A204.1 (cell line): ENCODE measurements around the gene UBE2I.
"Not testable (repeated sequence)": the region's sequence is repeated elsewhere in the genome, so short reads cannot be mapped to it uniquely, and the experiment has no call there.

Experiments
- FAIRE-seq: peaks from 2 replicates; lab custom pipeline; 2012; peaks lifted over from hg19 to GRCh38; lab: Jason Lieb, UNC

The UBE2I gene

GRCh38 chr16:1314399-1315068 lies 5.1 kb downstream of the UBE2I start:
- FAIRE-seq, result no peak

DNA sequence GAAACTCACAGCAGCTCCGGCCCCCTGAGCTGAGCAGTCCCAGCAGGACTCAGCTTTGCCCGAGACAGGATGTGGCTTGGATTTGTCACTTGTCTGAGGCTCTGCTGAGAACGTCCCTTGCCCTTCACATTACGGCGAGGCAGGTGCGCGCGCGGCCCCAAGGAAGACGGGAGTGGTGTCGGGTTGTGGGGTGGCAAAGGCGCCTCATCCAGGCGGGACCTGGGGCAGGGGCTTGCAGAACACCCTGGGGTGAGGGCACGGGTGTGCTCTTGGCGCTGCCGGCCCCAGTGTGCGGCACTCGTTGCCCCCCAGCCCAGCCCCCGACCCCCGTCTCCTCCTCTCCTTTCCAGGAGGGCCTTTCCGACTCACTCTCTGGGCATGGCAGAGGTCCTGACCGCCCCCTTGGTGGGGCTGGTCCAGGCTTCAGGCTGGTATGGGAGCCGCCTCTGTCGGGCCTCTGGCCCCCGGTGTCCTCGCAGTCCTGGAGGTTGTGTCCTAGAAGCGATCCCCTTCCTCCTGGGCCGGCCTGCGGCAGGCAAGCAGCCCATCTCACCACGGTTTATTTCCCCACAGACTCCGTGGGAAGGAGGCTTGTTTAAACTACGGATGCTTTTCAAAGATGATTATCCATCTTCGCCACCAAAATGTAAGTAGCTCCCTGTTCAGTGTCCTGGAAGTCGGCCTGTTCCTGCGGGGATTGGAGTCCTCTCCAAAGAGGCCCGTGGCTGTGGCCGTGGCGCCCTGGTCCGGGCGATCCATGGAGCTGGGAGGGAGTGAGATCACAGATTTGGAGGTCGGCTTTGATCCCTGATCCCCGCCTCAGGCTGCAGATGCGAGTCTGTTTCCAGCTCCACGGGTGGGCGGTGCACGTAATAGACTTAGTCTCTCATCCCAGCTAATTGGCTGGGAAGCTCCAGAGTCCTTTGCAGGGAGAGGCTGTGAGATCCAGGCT lies 5.9 kb downstream of the UBE2I start:
- FAIRE-seq, result no peak

GRCh38 chr16:1316033-1316405 lies 6.6 kb downstream of the UBE2I start:
- FAIRE-seq, result no peak

- FAIRE-seq, result no peak
Observed at GRCh38 chr16:1317479-1318267, 8.2 kb downstream of the UBE2I start.

- no peak for FAIRE-seq
Observed at GRCh38 chr16:1318268-1318545, 8.8 kb downstream of the UBE2I start.

GRCh38 chr16:1319041-1319440 lies 9.6 kb downstream of the UBE2I start:
- FAIRE-seq, result no peak

- FAIRE-seq, result no peak
Observed at GRCh38 chr16:1320097-1320496, 10.7 kb downstream of the UBE2I start.

DNA sequence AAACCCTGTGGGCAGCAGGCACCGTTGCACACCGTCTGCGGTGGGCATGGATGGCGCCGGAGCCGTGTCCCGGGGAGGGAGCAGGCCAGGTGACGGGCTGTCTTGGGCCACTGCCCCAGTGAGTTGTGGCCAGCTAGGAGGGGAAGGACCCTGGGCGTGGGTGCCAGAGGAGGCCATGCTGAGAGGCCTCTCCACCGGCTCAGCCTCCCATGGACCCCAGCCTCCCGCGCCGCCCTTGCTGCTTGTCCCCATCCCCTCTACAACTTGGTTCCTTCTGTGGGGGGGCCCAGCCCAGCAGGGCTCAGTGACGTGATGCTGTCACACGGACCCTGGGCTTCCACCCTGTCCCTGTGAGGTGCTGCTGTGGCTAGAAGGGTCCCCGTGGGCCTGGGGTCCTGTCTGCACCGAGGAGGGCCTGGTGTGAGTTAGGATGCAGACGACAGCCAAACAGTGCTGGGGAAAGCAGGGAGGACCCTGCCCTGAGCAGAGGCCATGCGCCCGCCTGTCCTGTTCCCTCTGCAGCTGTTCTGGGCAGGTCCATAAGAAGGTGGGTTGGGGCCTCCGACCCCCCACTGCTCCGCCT lies 11.3 kb downstream of the UBE2I start:
- FAIRE-seq, result no peak

DNA sequence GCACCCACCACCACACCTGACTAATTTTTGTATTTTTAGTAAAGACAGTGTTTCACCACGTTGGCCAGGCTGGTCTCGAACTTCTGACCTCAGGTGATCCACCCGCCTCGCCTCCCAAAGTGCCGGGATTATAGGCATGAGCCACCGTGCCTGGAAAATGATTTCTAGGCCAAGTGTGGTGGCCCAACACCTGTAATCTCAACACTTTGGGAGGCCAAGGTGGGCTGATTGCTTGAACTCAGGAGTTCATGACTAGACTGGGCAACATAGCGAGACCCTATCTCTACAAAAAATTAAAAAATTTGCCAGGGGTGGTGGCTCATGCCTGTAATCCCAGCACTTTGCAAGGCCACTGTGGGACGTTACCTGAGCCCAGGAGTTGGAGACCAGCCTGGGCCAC lies 13.0 kb downstream of the UBE2I start:
- FAIRE-seq, result no peak

DNA sequence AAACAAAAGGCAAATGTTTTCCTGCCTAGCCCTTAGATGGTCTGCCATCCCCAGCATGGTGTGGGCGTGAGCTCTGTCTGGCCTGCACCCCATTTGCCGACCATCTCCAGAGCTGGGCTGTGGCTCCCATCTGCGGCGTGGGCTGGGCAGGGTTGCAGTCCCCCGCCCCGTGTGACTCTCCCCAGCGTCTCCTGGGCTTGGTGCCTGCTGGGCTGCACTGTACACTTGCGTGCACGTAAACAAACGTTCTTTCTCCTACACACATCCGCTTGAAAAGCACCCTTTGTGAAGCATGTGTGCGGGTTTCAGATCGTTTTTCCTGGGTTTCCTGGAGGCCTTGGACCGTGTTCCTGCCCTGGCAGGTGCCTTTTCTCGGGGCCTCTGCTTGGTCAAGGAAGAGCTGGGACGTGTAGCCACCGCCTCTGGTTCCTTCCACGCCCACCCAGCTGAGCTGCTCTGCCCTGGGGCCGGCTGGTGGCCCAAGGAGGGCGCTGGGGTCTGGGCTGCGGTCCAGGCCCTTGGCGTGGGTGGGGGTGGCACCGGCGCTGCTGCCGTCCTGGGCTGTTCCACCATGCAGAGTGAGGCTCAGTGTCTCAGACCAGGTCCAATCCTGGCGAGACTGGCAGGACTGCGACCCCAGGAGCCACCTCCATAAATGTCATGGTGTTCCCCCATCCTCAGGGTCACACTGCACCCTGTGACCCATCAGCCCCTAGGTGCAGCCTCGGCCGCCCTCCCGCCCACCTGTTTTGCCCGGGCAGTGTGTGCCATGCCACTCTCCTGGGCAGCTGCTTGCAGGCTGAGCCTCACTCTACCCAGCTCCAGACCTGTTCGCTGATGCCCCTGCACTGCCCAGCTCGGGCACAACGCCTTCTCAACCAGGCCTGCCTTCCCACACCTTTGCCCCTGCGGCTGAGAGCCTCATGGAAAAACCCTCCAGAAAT lies 14.1 kb downstream of the UBE2I start:
- no peak for FAIRE-seq

GRCh38 chr16:1324286-1324826 lies 14.9 kb downstream of the UBE2I start:
- FAIRE-seq, result no peak

GRCh38 chr16:1325261-1325660 lies 15.8 kb downstream of the UBE2I start:
- FAIRE-seq, result no peak

- no peak for FAIRE-seq
Observed at GRCh38 chr16:1325673-1326371, 16.4 kb downstream of the UBE2I start.

GRCh38 chr16:1326391-1326790 lies 17.0 kb downstream of the UBE2I start:
- no peak for FAIRE-seq

DNA sequence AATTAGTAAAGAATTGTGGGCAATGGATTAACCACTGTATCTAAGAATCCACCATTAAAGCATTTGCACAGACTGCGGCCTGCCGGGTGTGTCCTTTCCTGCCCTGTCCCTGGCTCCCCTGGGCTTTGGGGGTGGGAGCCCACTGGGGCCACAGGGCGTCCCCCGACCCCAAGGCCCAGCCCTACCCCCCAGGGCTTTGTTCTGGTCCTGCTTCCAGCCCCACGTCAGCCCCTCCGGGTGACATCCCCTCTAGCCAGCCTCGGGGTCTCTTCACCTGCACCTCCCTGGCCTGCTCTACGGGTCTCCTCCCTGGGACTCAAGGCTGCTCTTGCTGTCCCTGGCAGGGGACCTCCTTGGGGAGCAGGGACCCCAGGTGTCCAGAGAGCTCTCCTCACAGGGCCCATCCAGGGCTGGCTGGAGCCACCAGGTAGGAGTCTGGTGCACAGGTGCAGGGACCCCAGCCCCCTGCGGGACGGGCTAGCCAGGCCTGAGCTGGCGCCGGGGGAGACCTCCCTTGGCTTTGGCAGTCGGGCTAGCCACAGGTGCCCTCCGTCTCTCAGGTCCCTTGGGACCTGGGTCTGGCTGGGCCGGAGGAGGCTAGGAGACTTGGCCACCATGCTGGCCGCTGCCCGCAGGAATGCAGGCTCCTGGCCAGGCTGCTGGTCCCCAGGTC lies 17.6 kb downstream of the UBE2I start:
- FAIRE-seq, result no peak

GRCh38 chr16:1327619-1327947 lies 18.1 kb downstream of the UBE2I start:
- no peak for FAIRE-seq

GRCh38 chr16:1328136-1328535 lies 18.7 kb downstream of the UBE2I start:
- FAIRE-seq, result not testable (repeated sequence)

GRCh38 chr16:1328961-1329360 lies 19.5 kb downstream of the UBE2I start:
- FAIRE-seq, result not testable (repeated sequence)

GRCh38 chr16:1330260-1330914 lies 21.0 kb downstream of the UBE2I start:
- FAIRE-seq, result no peak
